A549 (cell line): ENCODE measurements around the gene PANK2. TPM values are rescaled to one million over a fixed set of nuclear protein-coding genes. Genes with fewer than 3 reads are reported as not detected.
"Not testable (repeated sequence)": the region's sequence is repeated elsewhere in the genome, so short reads cannot be mapped to it uniquely, and the experiment has no call there.

Experiments
- ATAC-seq, 2 experiments: fragments of 200-7000 bp in 1 of 2; fragments of >200 bp in 1 of 2; cut with Nextera tagmentation in 1 of 2; cut with Tn5 transposase in 1 of 2; 3 replicates each; pipeline versions ENCODE4 v1.8.0 to v1.9.1; 2018 to 2020; ENCODE audit warnings: mild to moderate bottlenecking in 1 of 2, moderate library complexity in 1 of 2
- CTCF ChIA-PET: fragments of 300-600 bp; sonication (Branson Sonifier 250); formaldehyde crosslinking; extraction: SDS; loops from one replicate; lab custom pipeline; 2021; ENCODE audit warnings: antibody characterized with exemption, inconsistent platforms; lab: Yijun Ruan, JAX
- POLR2A ChIA-PET: fragments of 350-600 bp; formaldehyde crosslinking; extraction: SDS; loops from one replicate; lab custom pipeline; 2021; ENCODE audit warnings: antibody characterized with exemption, inconsistent platforms; lab: Yijun Ruan, JAX
- DNase-seq, 2 experiments: peaks; one replicate each; pipeline versions ENCODE4 v3.0.0 to v3.0.0-alpha.2; 2011 to 2016; ENCODE audit warnings: low read depth in 1 of 2, low spot score in 1 of 2
- FAIRE-seq: peaks from 2 replicates; lab custom pipeline; 2011; peaks lifted over from hg19 to GRCh38; lab: Jason Lieb, UNC
- H3K27ac ChIP-seq, 2 experiments: fragments of >200 bp; sonication (Bioruptor Twin); formaldehyde crosslinking; 3 replicates each; pipeline ENCODE4 v1.5.1; 2016 to 2017
- H3K4me1 ChIP-seq: fragments of >200 bp; sonication (Bioruptor Twin); formaldehyde crosslinking; 3 replicates; pipeline ENCODE4 v1.6.1; 2016
- H3K4me2 ChIP-seq: fragments of >200 bp; sonication (Bioruptor Twin); formaldehyde crosslinking; 3 replicates; pipeline ENCODE4 v1.6.1; 2016
- H3K4me3 ChIP-seq: fragments of >200 bp; sonication (Bioruptor Twin); formaldehyde crosslinking; 3 replicates; pipeline ENCODE4 v1.5.1; 2016
- H3K9me3 ChIP-seq: fragments of >200 bp; sonication (Bioruptor Twin); formaldehyde crosslinking; 3 replicates; pipeline ENCODE4 v1.6.1; 2016
- CTCF ChIP-seq: fragments of >200 bp; sonication (Bioruptor Twin); formaldehyde crosslinking; IDR thresholded peaks from 3 replicates; pipeline ENCODE4 v1.5.1; 2016
- E2F6 ChIP-seq: IDR thresholded peaks from 2 replicates; pipeline ENCODE4 v1.6.1; 2012; ENCODE audit warnings: low read depth, borderline replicate concordance
- EHF ChIP-seq: fragments of 250-450 bp; sonication (Bioruptor Pico); IDR thresholded peaks from 2 replicates; pipeline ENCODE4 v1.5.0; 2020; ENCODE audit warnings: mild to moderate bottlenecking
- FOSB ChIP-seq: fragments of 250-450 bp; sonication (Bioruptor Pico); IDR thresholded peaks from 2 replicates; pipeline ENCODE4 v1.5.0; 2020; ENCODE audit warnings: mild to moderate bottlenecking, moderate library complexity
- FOXS1 ChIP-seq: fragments of 250-450 bp; sonication (Bioruptor Pico); IDR thresholded peaks from 2 replicates; pipeline ENCODE4 v1.5.0; 2020; ENCODE audit warnings: mild to moderate bottlenecking, moderate library complexity
- HMGXB4 ChIP-seq: fragments of 250-450 bp; sonication (Bioruptor Pico); IDR thresholded peaks from 2 replicates; pipeline ENCODE4 v1.5.0; 2021; ENCODE audit warnings: mild to moderate bottlenecking, moderate library complexity, borderline replicate concordance
- JUN ChIP-seq, 2 experiments: fragments of >200 bp; sonication (Bioruptor Twin); formaldehyde crosslinking; IDR thresholded peaks; 2 replicates in 1 of 2; 3 replicates in 1 of 2; pipeline ENCODE4 v1.6.1; 2016 to 2017
- MAFK ChIP-seq: fragments of 450-650 bp; IDR thresholded peaks from 2 replicates; pipeline ENCODE4 v1.6.1; 2014; ENCODE audit not compliant: partially characterized antibody
- MAZ ChIP-seq: fragments of 150-350 bp; IDR thresholded peaks from 2 replicates; pipeline ENCODE4 v1.6.1; 2014; ENCODE audit warnings: antibody characterized with exemption, low read depth, low read length, borderline replicate concordance
- MYC ChIP-seq: IDR thresholded peaks from 2 replicates; pipeline ENCODE4 v1.6.1; 2012; ENCODE audit warnings: mild to moderate bottlenecking, inconsistent platforms, low read length, improper control_type of control experiment, borderline replicate concordance
- NFE2L2 ChIP-seq: fragments of 150-350 bp; conservative IDR thresholded peaks from 2 replicates; pipeline ENCODE4 v1.6.1; 2014; ENCODE audit warnings: low read length
- NR3C1 ChIP-seq: fragments of >200 bp; sonication (Bioruptor Twin); formaldehyde crosslinking; IDR thresholded peaks from 3 replicates; pipeline ENCODE4 v1.6.1; 2017
- RAD21 ChIP-seq, 2 experiments: fragments of >200 bp in 1 of 2; sonication (Bioruptor Twin) in 1 of 2; formaldehyde crosslinking in 1 of 2; IDR thresholded peaks in 1 of 2; conservative IDR thresholded peaks in 1 of 2; 2 replicates in 1 of 2; 3 replicates in 1 of 2; pipeline ENCODE4 v1.6.1; 2012 to 2018; ENCODE audit warnings: inconsistent platforms in 1 of 2
- ZSCAN20 ChIP-seq: fragments of 250-450 bp; sonication (Bioruptor Pico); IDR thresholded peaks from 2 replicates; pipeline ENCODE4 v1.8.0; 2022; ENCODE audit warnings: mild to moderate bottlenecking, moderate library complexity
- WGBS: methylation state at CpG from one replicate; pipeline ENCODE4 v1.1.6; 2017; ENCODE audit errors: missing lambda C conversion rate; 5-methylcytosine and 5-hydroxymethylcytosine counted together
- polyA plus RNA-seq, 4 experiments: library from polyadenylated mRNA; depleted of rRNA in 3 of 4; stranded (reverse); fragments of >200 nt; fragmentation: RNase III in 1 of 4; extraction: RNeasy Plus Mini Kit Qiagen cat#74134 plus additional on column Dnase treatment in 1 of 4; gene quantifications; 2 replicates in 3 of 4; 3 replicates in 1 of 4; pipeline ENCODE4 v1.2.3, GENCODE V29; 2011 to 2017
- TF ChIP-seq, protein P1 (sequence below): fragments of 150-350 bp; IDR thresholded peaks from 2 replicates; pipeline ENCODE4 v1.6.1; 2014; ENCODE audit warnings: low read depth, mild to moderate bottlenecking, low read length
- TF ChIP-seq, protein P2 (sequence below): fragments of >200 bp; sonication (Bioruptor Twin); formaldehyde crosslinking; IDR thresholded peaks from 2 replicates; pipeline ENCODE4 v1.6.1; 2016
- TF ChIP-seq, protein P3 (sequence below): IDR thresholded peaks from 2 replicates; pipeline ENCODE4 v1.6.1; 2012

Gene PANK2
- polyA plus RNA-seq, 2 of the 4 experiments (the other 2 are of a cell fraction) = 44.6 to 45.9 TPM

DNA sequence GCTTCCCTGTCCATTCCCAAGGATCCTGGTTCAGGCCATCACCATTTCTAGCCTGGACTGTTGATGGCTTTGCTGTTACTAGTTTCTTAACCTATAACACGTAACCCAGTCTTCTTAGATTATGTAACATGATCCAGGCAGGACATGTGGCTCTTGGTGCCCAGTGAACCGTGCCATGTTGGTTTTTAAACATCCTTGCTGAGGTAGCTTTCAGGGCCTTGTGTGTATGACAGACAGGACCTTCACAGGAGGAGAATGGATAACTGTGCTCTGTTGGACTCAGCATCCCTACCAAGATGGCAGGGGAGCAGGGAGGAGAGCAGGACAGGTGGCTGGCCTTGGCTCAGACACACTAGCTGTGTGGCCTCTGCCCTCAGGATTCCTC is 46.8 kb downstream of the PANK2 start (continued):
- TF ChIP-seq CTCF = no peak
- no peak for TF ChIP-seq RAD21 (conservative IDR thresholded peaks at IDR 0.05 in 1 of 2, IDR thresholded peaks at IDR 0.05 in 1 of 2)
- no peak for TF ChIP-seq JUN (IDR thresholded peaks at IDR 0.05)
- TF ChIP-seq, protein P1, sequence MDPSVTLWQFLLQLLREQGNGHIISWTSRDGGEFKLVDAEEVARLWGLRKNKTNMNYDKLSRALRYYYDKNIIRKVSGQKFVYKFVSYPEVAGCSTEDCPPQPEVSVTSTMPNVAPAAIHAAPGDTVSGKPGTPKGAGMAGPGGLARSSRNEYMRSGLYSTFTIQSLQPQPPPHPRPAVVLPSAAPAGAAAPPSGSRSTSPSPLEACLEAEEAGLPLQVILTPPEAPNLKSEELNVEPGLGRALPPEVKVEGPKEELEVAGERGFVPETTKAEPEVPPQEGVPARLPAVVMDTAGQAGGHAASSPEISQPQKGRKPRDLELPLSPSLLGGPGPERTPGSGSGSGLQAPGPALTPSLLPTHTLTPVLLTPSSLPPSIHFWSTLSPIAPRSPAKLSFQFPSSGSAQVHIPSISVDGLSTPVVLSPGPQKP = no peak

- POLR2A ChIA-PET = no interaction called here
- no peak overlapping the region for H3K4me2 ChIP-seq
- CTCF ChIA-PET = interaction anchor here (1.3 to 1.9 kb wide), 3 partner anchors 10 to 135 kb away, joined by 3 to 6 read pairs (median 4); no protein-coding TSS in a partner anchor
- TF ChIP-seq FOXS1 (no peak), NFE2L2 (no peak), FOSB (CRISPR knock-in tag) (no peak), EHF (no peak), HMGXB4 (CRISPR knock-in tag) (no peak), MAFK (no peak), MAZ (no peak), RAD21 (conservative IDR thresholded peaks at IDR 0.05 in 1 of 2, IDR thresholded peaks at IDR 0.05 in 1 of 2) (no peak)
- TF ChIP-seq, protein P2, sequence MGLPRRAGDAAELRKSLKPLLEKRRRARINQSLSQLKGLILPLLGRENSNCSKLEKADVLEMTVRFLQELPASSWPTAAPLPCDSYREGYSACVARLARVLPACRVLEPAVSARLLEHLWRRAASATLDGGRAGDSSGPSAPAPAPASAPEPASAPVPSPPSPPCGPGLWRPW = no peak
- TF ChIP-seq, all 56 proteins: peak for 0
- FAIRE-seq = no peak
- DNase-seq = no peak
- 93% methylated on average over 3 of the region's 3 CpGs for WGBS
- no peak overlapping the region for H3K27ac ChIP-seq
- no peak for ATAC-seq
- H3K4me3 ChIP-seq = no peak overlapping the region
- peaks cover 23% of the 10 kb centered on the region; the same call in 2 of the 3 replicates for H3K9me3 ChIP-seq
- 0 out of 3 replicates have a peak, but pooled peaks cover 3% of the 10 kb centered on the region for H3K4me1 ChIP-seq
Observed at GRCh38 chr20:3937618-3938017, 48.4 kb downstream of the PANK2 start.

DNA sequence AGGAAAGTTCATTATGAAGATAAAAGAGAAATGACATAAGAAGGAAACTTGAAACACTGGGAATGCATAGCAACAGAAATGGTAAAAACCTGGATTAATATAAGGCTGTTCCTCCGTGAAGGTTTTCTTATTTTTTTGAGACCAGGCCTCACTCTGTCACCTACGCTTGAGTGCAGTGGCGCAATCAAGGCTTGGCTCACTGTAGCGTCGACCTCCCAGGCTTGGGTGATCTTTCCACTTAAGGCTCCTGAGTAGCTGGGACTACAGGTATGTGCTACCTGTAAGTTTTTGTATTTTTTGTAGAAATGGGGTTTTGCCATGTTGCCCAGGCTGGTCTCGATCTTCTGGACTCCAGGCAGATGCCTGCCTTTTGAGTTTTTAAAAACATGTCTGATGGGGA is 51.7 kb downstream of the PANK2 start:
- Histone ChIP-seq H3K4me3 (no peak overlapping the region), H3K4me2 (no peak overlapping the region), H3K9me3 (peaks cover 23% of the 10 kb centered on the region; the same call in 2 of the 3 replicates), H3K4me1 (no peaks in the 10 kb centered on the region), H3K27ac (no peak overlapping the region)
- ChIA-PET POLR2A (no interaction called here), CTCF (interaction anchor here (1.2 kb wide), 1 partner anchor 130 kb away, joined by 3 read pairs; no protein-coding TSS in a partner anchor)
- FAIRE-seq (no peak), DNase-seq (no peak), ATAC-seq (no peak)
- 81% methylated on average over 6 of the region's 6 CpGs for WGBS
- no peak for TF ChIP-seq MYC
- TF ChIP-seq ZSCAN20 = no peak
- TF ChIP-seq, protein P3, sequence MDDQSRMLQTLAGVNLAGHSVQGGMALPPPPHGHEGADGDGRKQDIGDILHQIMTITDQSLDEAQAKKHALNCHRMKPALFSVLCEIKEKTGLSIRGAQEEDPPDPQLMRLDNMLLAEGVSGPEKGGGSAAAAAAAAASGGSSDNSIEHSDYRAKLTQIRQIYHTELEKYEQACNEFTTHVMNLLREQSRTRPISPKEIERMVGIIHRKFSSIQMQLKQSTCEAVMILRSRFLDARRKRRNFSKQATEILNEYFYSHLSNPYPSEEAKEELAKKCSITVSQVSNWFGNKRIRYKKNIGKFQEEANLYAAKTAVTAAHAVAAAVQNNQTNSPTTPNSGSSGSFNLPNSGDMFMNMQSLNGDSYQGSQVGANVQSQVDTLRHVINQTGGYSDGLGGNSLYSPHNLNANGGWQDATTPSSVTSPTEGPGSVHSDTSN = no peak
- TF ChIP-seq JUN (IDR thresholded peaks at IDR 0.05) = no peak
- TF ChIP-seq NR3C1 = no peak
- TF ChIP-seq E2F6 = no peak

GRCh38 chr20:3946666-3947065 is 57.5 kb downstream of the PANK2 start:
- not testable (repeated sequence) for H3K4me1 ChIP-seq, H3K9me3 ChIP-seq, DNase-seq, FAIRE-seq, H3K27ac ChIP-seq, H3K4me3 ChIP-seq, H3K4me2 ChIP-seq, ATAC-seq
- CTCF ChIA-PET = interaction anchor here (0.6 to 1.2 kb wide), 6 partner anchors 10 to 132 kb away, joined by 3 to 5 read pairs (median 4); no protein-coding TSS in a partner anchor
- 86% methylated on average over 7 of the region's 7 CpGs for WGBS
- POLR2A ChIA-PET = interaction anchor here (0.6 kb wide), 1 partner anchor 39 kb away, joined by 4 read pairs; no protein-coding TSS in a partner anchor
